Measurements from ENCODE around the gene CATSPERZ. TPM values are rescaled to one million over a fixed set of nuclear protein-coding genes. Genes with fewer than 3 reads are reported as not detected.

Gene CATSPERZ
- total and polyA plus RNA-seq, 2 of the 13 experiments (the other 11 are each of a cell fraction or from before 2014, with no cell fraction given): 0.22 to 0.48 TPM

GRCh38 chr11:64305691-64306562 is 5.8 kb downstream of the CATSPERZ start:
- 0% methylated on average over 23 of the region's 71 CpGs for WGBS (ENCODE audit: low lambda C conversion rate)
- no peaks in the 10 kb centered on the region; a peak in 1 of 5 replicates for H3K27me3 ChIP-seq (ENCODE audit: control insufficient read depth in 1 of 2, insufficient read depth in 2 of 2, low read length in 2 of 2)
- H3K9me3 ChIP-seq (ENCODE audit: low read length): no peaks in the 10 kb centered on the region
- H3K36me3 ChIP-seq (replicated peaks in 1 of 2; ENCODE audit: control insufficient read depth in 1 of 2, insufficient read depth in 2 of 2, low read length in 2 of 2): no peaks in the 10 kb centered on the region
- DNase-seq (ENCODE audit: low spot score) (peak; percentile 77), ATAC-seq (peak; percentile 48), FAIRE-seq (peak; percentile 70)
- H4K20me1 ChIP-seq (ENCODE audit: insufficient read depth, low read length): no peaks in the 10 kb centered on the region
- peaks cover 15% of the 10 kb centered on the region for H3K79me2 ChIP-seq (ENCODE audit: insufficient read depth, low read length)
- no peak overlapping the region for H2AFZ ChIP-seq (ENCODE audit: low read length)
- intact Hi-C loops (cut with micrococcal nuclease; ENCODE audit: unreplicated experiment): loop anchor here (2.0 to 10.0 kb wide), 2 partner anchors 35 to 121 kb away; partner anchors contain the start of gene STIP1
- TSS peak; percentile 79 for BruUV-seq (replicated peaks)
- H3K27ac ChIP-seq (ENCODE audit: extremely low read length, insufficient read depth, low read length): peak overlapping the region; percentile 82
- in situ Hi-C loops (cut with HindIII; ENCODE audit: extremely low pct_ligation_motif_present, low pct_unique_long_range_greater_than_20kb): no loop called here
- ChIA-PET CTCF (ENCODE audit: low intra/inter-chr PET ratio, low total read pairs) (interaction anchor here (1.2 kb wide), 1 partner anchor 49 kb away, joined by 3 read pairs; no protein-coding TSS in a partner anchor), POLR2A (interaction anchor here (1.0 to 5.5 kb wide), 11 partner anchors 11 to 120 kb away, joined by 3 to 103 read pairs (median 10); partner anchors contain the start of genes BAD, GPR137, NUDT22 and PLCB3)
- H3K4me2 ChIP-seq (ENCODE audit: low read depth, low read length): peak overlapping the region; percentile 97
- H3K4me3 ChIP-seq (replicated peaks in 1 of 3; ENCODE audit: insufficient read depth in 1 of 3, low read depth in 2 of 3, low read length in 3 of 3): peak overlapping the region; percentile 66 to 85 (median 68)
- H3K4me1 ChIP-seq (ENCODE audit: insufficient read depth, low read length): peaks cover 66% of the 10 kb centered on the region
- peak overlapping the region; percentile 81 for H3K9ac ChIP-seq (ENCODE audit: insufficient read depth, low read depth, low read length)
- TF ChIP-seq ARHGAP35 (CRISPR knock-in tag; IDR thresholded peaks at IDR 0.05; ENCODE audit: borderline replicate concordance): peak; percentile 79; the same call in 1 of the 2 replicates
- no peak for TF ChIP-seq CENPX (CRISPR knock-in tag; IDR thresholded peaks at IDR 0.05)
- no peak; the same call in 1 of the 2 replicates for TF ChIP-seq NRL (CRISPR knock-in tag; IDR thresholded peaks at IDR 0.05; ENCODE audit: borderline replicate concordance)
- TF ChIP-seq, protein P1, sequence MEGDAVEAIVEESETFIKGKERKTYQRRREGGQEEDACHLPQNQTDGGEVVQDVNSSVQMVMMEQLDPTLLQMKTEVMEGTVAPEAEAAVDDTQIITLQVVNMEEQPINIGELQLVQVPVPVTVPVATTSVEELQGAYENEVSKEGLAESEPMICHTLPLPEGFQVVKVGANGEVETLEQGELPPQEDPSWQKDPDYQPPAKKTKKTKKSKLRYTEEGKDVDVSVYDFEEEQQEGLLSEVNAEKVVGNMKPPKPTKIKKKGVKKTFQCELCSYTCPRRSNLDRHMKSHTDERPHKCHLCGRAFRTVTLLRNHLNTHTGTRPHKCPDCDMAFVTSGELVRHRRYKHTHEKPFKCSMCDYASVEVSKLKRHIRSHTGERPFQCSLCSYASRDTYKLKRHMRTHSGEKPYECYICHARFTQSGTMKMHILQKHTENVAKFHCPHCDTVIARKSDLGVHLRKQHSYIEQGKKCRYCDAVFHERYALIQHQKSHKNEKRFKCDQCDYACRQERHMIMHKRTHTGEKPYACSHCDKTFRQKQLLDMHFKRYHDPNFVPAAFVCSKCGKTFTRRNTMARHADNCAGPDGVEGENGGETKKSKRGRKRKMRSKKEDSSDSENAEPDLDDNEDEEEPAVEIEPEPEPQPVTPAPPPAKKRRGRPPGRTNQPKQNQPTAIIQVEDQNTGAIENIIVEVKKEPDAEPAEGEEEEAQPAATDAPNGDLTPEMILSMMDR (CRISPR knock-in tag; IDR thresholded peaks at IDR 0.05): peak; percentile 90
- TF ChIP-seq ZNF317 (CRISPR knock-in tag; IDR thresholded peaks at IDR 0.05): peak; percentile 62
- TF ChIP-seq ZNF782 (CRISPR knock-in tag; IDR thresholded peaks at IDR 0.05; ENCODE audit: borderline replicate concordance): no peak
- peak; percentile 43; the same call in 1 of the 2 replicates for TF ChIP-seq ZNF777 (CRISPR knock-in tag; IDR thresholded peaks at IDR 0.05)
- TF ChIP-seq ATF7-NPFF (CRISPR knock-in tag; IDR thresholded peaks at IDR 0.05; ENCODE audit: low read depth): peak; percentile 83
- no peak for TF ChIP-seq PBX3 (CRISPR knock-in tag; IDR thresholded peaks at IDR 0.05; ENCODE audit: borderline replicate concordance)
- TF ChIP-seq ZMYM3 (CRISPR knock-in tag; IDR thresholded peaks at IDR 0.05): peak; percentile 26; the same call in 1 of the 2 replicates
- TF ChIP-seq PPARG (CRISPR knock-in tag; conservative IDR thresholded peaks at IDR 0.05): peak; percentile 87
- TF ChIP-seq ZNF224 (CRISPR knock-in tag; IDR thresholded peaks at IDR 0.05): 0 out of 2 replicates have a peak, but pooled peaks have one; percentile 52
- peak; percentile 87 to 89; a peak in 3 of 4 replicates for TF ChIP-seq HMGXB4 (CRISPR knock-in tag; IDR thresholded peaks at IDR 0.05; ENCODE audit: borderline replicate concordance in 1 of 2, low read depth in 1 of 2)
- no peak for TF ChIP-seq ZZZ3 (CRISPR knock-in tag; IDR thresholded peaks at IDR 0.05; ENCODE audit: borderline replicate concordance)

Data from HepG2 (cell line).